H1 (cell line): Measurements from ENCODE around the gene ALDH7A1. TPM values are rescaled to one million over a fixed set of nuclear protein-coding genes. Genes with fewer than 3 reads are reported as not detected.

ENCODE experiments used
- CTCF ChIA-PET: fragments of 300-600 bp; sonication (Branson Sonifier 250); formaldehyde crosslinking; loops from one replicate; lab custom pipeline; 2021; ENCODE audit not compliant: partially characterized antibody; lab: Charles Lee
- POLR2A ChIA-PET: fragments of 300-600 bp; sonication (Branson Sonifier 250); formaldehyde crosslinking; loops from one replicate; lab custom pipeline; 2021; ENCODE audit warnings: inconsistent platforms; ENCODE audit not compliant: partially characterized antibody; lab: Charles Lee
- DNase-seq, 2 experiments: peaks; one replicate each; pipeline versions ENCODE4 v3.0.0 to v3.0.0-alpha.2; 2010 to 2022; ENCODE audit warnings: low spot score in 2 of 2, low read depth in 1 of 2, mixed read lengths in 1 of 2
- FAIRE-seq: peaks from 2 replicates; lab custom pipeline; 2011; peaks lifted over from hg19 to GRCh38; lab: Jason Lieb, UNC
- H2AFZ ChIP-seq: 2 replicates; pipeline ENCODE4 v1.8.1; 2012; ENCODE audit warnings: low read length, inconsistent platforms
- H2AK5ac ChIP-seq: 2 replicates; pipeline ENCODE4 v1.6.1; 2013; ENCODE audit warnings: low read depth, low read length
- H2BK120ac ChIP-seq: replicated peaks from 2 replicates; pipeline ENCODE3; 2013; ENCODE audit warnings: low read depth, low read length, inconsistent platforms
- H2BK12ac ChIP-seq: 2 replicates; pipeline ENCODE4 v1.6.1; 2013; ENCODE audit warnings: low read depth, low read length
- H2BK15ac ChIP-seq: 2 replicates; pipeline ENCODE4 v1.6.1; 2013; ENCODE audit warnings: low read length
- H2BK20ac ChIP-seq: 2 replicates; pipeline ENCODE4 v1.6.1; 2013; ENCODE audit warnings: low read length
- H2BK5ac ChIP-seq: 2 replicates; pipeline ENCODE4 v1.6.1; 2013; ENCODE audit warnings: low read depth, low read length
- H3K14ac ChIP-seq: 2 replicates; pipeline ENCODE4 v1.6.1; 2013; ENCODE audit warnings: inconsistent platforms; ENCODE audit not compliant: insufficient read length
- H3K18ac ChIP-seq: 2 replicates; pipeline ENCODE4 v1.6.1; 2013; ENCODE audit warnings: low read length; ENCODE audit errors: extremely low read depth
- H3K23ac ChIP-seq: 2 replicates; pipeline ENCODE4 v1.6.1; 2013; ENCODE audit warnings: inconsistent platforms; ENCODE audit not compliant: insufficient read length
- H3K23me2 ChIP-seq: 2 replicates; pipeline ENCODE4 v1.6.1; 2013; ENCODE audit warnings: low read depth, low read length
- H3K27ac ChIP-seq: 2 replicates; pipeline ENCODE4 v1.6.1; 2011; ENCODE audit warnings: low read depth, low read length, inconsistent platforms
- H3K27me3 ChIP-seq, 4 experiments: replicated peaks in 1 of 4; 1 replicate in 1 of 4; 2 replicates in 3 of 4; pipeline versions ENCODE4 v1.6.1 to v1.8.1; 2011 to 2013; ENCODE audit warnings: low read length in 3 of 4, mild to moderate bottlenecking in 3 of 4, inconsistent platforms in 2 of 4, mixed read lengths in 2 of 4, moderate library complexity in 1 of 4; ENCODE audit not compliant: control insufficient read depth in 3 of 4, insufficient read depth in 3 of 4; ENCODE audit errors: extremely low read depth in 1 of 4
- H3K36me3 ChIP-seq, 4 experiments: 2 replicates each; pipeline versions ENCODE4 v1.6.1 to v1.8.1; 2011 to 2013; ENCODE audit warnings: mild to moderate bottlenecking in 4 of 4, low read length in 3 of 4, moderate library complexity in 2 of 4, control low read depth in 1 of 4, inconsistent platforms in 1 of 4; ENCODE audit not compliant: insufficient read depth in 4 of 4, control insufficient read depth in 2 of 4
- H3K4ac ChIP-seq: replicated peaks from 2 replicates; pipeline ENCODE3; 2013; ENCODE audit warnings: low read length, low read depth, mixed read lengths, inconsistent platforms; ENCODE audit not compliant: insufficient read length
- H3K4me1 ChIP-seq, 4 experiments: replicated peaks in 1 of 4; 1 replicate in 1 of 4; 2 replicates in 3 of 4; pipeline versions ENCODE4 v1.6.1 to v1.8.1; 2011 to 2013; ENCODE audit warnings: low read length in 3 of 4, inconsistent platforms in 2 of 4, mixed read lengths in 1 of 4; ENCODE audit not compliant: insufficient read depth in 4 of 4, control insufficient read depth in 3 of 4
- H3K4me2 ChIP-seq, 2 experiments: 2 replicates each; pipeline versions ENCODE4 v1.6.1 to v1.8.1; 2011 to 2013; ENCODE audit warnings: low read depth in 2 of 2, low read length in 2 of 2, control low read depth in 1 of 2, inconsistent platforms in 1 of 2, mild to moderate bottlenecking in 1 of 2; ENCODE audit not compliant: insufficient read depth in 1 of 2
- H3K4me3 ChIP-seq, 4 experiments: fragments of 200-600, 300-600 bp in 1 of 4; sonication (generic), shearing (Covaris generic), sonication (Bioruptor Twin) in 1 of 4; 2 replicates each; pipeline versions ENCODE4 v1.5.1 to v1.8.1; 2011 to 2016; ENCODE audit warnings: low read length in 4 of 4, low read depth in 3 of 4, control low read depth in 2 of 4, inconsistent platforms in 2 of 4, mild to moderate bottlenecking in 2 of 4, mixed read lengths in 1 of 4, moderate library complexity in 1 of 4; ENCODE audit not compliant: insufficient read depth in 2 of 4; ENCODE audit errors: extremely low read depth in 1 of 4
- H3K56ac ChIP-seq: replicated peaks from 2 replicates; pipeline ENCODE3; 2013; ENCODE audit warnings: low read depth, mild to moderate bottlenecking, mixed read lengths, low read length, inconsistent platforms; ENCODE audit not compliant: insufficient read length
- H3K79me1 ChIP-seq: 2 replicates; pipeline ENCODE4 v1.6.1; 2013; ENCODE audit warnings: low read depth, low read length, control low read depth
- H3K79me2 ChIP-seq, 2 experiments: 2 replicates each; pipeline versions ENCODE4 v1.6.1 to v1.8.1; 2012 to 2013; ENCODE audit warnings: low read length in 2 of 2, mild to moderate bottlenecking in 2 of 2, inconsistent platforms in 1 of 2; ENCODE audit not compliant: insufficient read depth in 2 of 2, control insufficient read depth in 1 of 2
- H3K9ac ChIP-seq, 4 experiments: replicated peaks in 1 of 4; 1 replicate in 1 of 4; 2 replicates in 3 of 4; pipeline versions ENCODE4 v1.6.1 to v1.8.1; 2011 to 2013; ENCODE audit warnings: low read depth in 3 of 4, low read length in 3 of 4, control low read depth in 2 of 4, mild to moderate bottlenecking in 2 of 4, moderate library complexity in 2 of 4, inconsistent platforms in 1 of 4; ENCODE audit errors: extremely low read depth in 1 of 4
- H3K9me3 ChIP-seq, 2 experiments: 2 replicates each; pipeline versions ENCODE4 v1.6.1 to v1.8.1; 2012 to 2013; ENCODE audit warnings: mild to moderate bottlenecking in 2 of 2, moderate library complexity in 2 of 2, control low read depth in 1 of 2, inconsistent platforms in 1 of 2, low read depth in 1 of 2, low read length in 1 of 2, mixed read lengths in 1 of 2; ENCODE audit not compliant: insufficient read depth in 2 of 2
- H4K20me1 ChIP-seq, 2 experiments: replicated peaks in 1 of 2; 2 replicates each; pipeline versions ENCODE3 to v1.8.1; 2011 to 2013; ENCODE audit warnings: inconsistent platforms in 2 of 2, low read length in 2 of 2, mild to moderate bottlenecking in 1 of 2; ENCODE audit not compliant: insufficient read depth in 2 of 2, control insufficient read depth in 1 of 2
- H4K5ac ChIP-seq: 2 replicates; pipeline ENCODE4 v1.6.1; 2013; ENCODE audit warnings: low read length, low read depth, mixed read lengths, inconsistent platforms; ENCODE audit not compliant: insufficient read length
- H4K8ac ChIP-seq: 2 replicates; pipeline ENCODE4 v1.8.0; 2013; ENCODE audit warnings: mild to moderate bottlenecking, moderate library complexity, low read length, inconsistent platforms; ENCODE audit not compliant: insufficient read depth; ENCODE audit errors: extremely low read depth
- H4K91ac ChIP-seq: replicated peaks from 2 replicates; pipeline ENCODE3; 2013; ENCODE audit warnings: low read length, mixed read lengths, inconsistent platforms; ENCODE audit not compliant: insufficient read length
- CBX5 ChIP-seq: fragments of 300-800, 300-1000 bp; sonication (generic); IDR thresholded peaks from 2 replicates; pipeline ENCODE4 v1.7.1; 2016; ENCODE audit warnings: antibody characterized with exemption, low read length, low read depth
- CEBPB ChIP-seq: IDR thresholded peaks from 2 replicates; pipeline ENCODE4 v1.6.1; 2012; ENCODE audit warnings: low read depth, low read length
- EZH2 ChIP-seq: fragments of 200-600 bp; sonication (generic); IDR thresholded peaks from 2 replicates; pipeline ENCODE4 v1.7.1; 2012; ENCODE audit warnings: low read depth, mild to moderate bottlenecking, moderate library complexity, low read length, inconsistent platforms; ENCODE audit not compliant: severe bottlenecking
- JUN ChIP-seq: IDR thresholded peaks from 2 replicates; pipeline ENCODE4 v1.6.1; 2011; ENCODE audit warnings: low read depth, mild to moderate bottlenecking, improper control_type of control experiment, low read length
- NRF1 ChIP-seq: IDR thresholded peaks from 2 replicates; pipeline ENCODE4 v1.6.1; 2011; ENCODE audit warnings: mild to moderate bottlenecking, low read depth, low read length, improper control_type of control experiment
- RFX5 ChIP-seq: IDR thresholded peaks from 2 replicates; pipeline ENCODE4 v1.6.1; 2011; ENCODE audit warnings: low read depth, low read length, improper control_type of control experiment, borderline replicate concordance
- RNF2 ChIP-seq: fragments of 200-900, 300-1000 bp; sonication (generic); IDR thresholded peaks from 2 replicates; pipeline ENCODE4 v1.7.1; 2016; ENCODE audit warnings: borderline replicate concordance, low read depth, mild to moderate bottlenecking, antibody characterized with exemption, low read length; ENCODE audit not compliant: poor library complexity, severe bottlenecking; ENCODE audit errors: missing control alignments
- YY1 ChIP-seq: IDR thresholded peaks from 2 replicates; pipeline ENCODE4 v1.6.1; 2011; ENCODE audit warnings: low read depth, mild to moderate bottlenecking, low read length
- WGBS, 2 experiments: shearing (Covaris generic) in 1 of 2; methylation state at CpG; one replicate each; pipeline versions ENCODE4 v1.1.6 to v1.1.7; 2013 to 2015; ENCODE audit warnings: low lambda C conversion rate in 2 of 2, mixed read lengths in 2 of 2, inconsistent platforms in 1 of 2, low coverage in 1 of 2, missing lambda C conversion rate in 1 of 2; ENCODE audit not compliant: insufficient replicate concordance in 2 of 2, insufficient coverage in 1 of 2, insufficient read length in 1 of 2; ENCODE audit errors: extremely low coverage in 1 of 2, missing lambda C conversion rate in 1 of 2; 5-methylcytosine and 5-hydroxymethylcytosine counted together
- polyA plus RNA-seq, 7 experiments: library from polyadenylated mRNA; depleted of rRNA in 3 of 7; stranded (reverse) in 5 of 7; unstranded in 2 of 7; fragments of >200 nt in 5 of 7; fragments of 200-250 nt in 2 of 7; gene quantifications; 1 replicate in 5 of 7; 2 replicates in 1 of 7; 4 replicates in 1 of 7; pipeline versions ENCODE4 v1.2.1 to v1.2.3, GENCODE V29; 2011 to 2013; ENCODE audit warnings: missing spikeins in 2 of 7, mixed read lengths in 2 of 7
- total RNA-seq: library from RNA; stranded (reverse); fragmentation: NEBNext Ultra II Directional; extraction: Animal tissue kit (Norgen Biotek cat#: 25700); gene quantifications from 2 replicates; pipeline ENCODE4 v1.2.1, GENCODE V29; 2021
- TF ChIP-seq, protein P1 (sequence below): IDR thresholded peaks from 2 replicates; pipeline ENCODE4 v1.6.1; 2011; ENCODE audit warnings: low read length, improper control_type of control experiment

ALDH7A1 gene
- total and polyA plus RNA-seq, 2 of the 8 experiments (the other 6 are each of a cell fraction or from before 2014, with no cell fraction given) = 99.6 to 225 TPM

GRCh38 chr5:126600631-126601511 is 5.9 kb upstream of the ALDH7A1 start, which contains the start of gene PHAX:
Gene PHAX, plus strand, starts transcription at chr5:126600947. Its CDS starts 16 bp downstream, at chr5:126600963.
- Histone ChIP-seq H4K8ac (peak within 1 kb of the TSS; percentile 99), H4K91ac (peak within 1 kb of the TSS; percentile 93), H4K5ac (peak within 1 kb of the TSS; percentile 92), H3K4me3 (peak within 1 kb of the TSS; percentile 54 to 97 (median 89)), H2BK120ac (peak within 1 kb of the TSS; percentile 93), H2AK5ac (peak within 1 kb of the TSS; percentile 45; the same call in 1 of the 2 replicates), H3K27me3 (no peaks in the 10 kb centered on the region), H3K79me1 (peaks cover 6% of the 10 kb centered on the region), H3K9me3 (no peaks in the 10 kb centered on the region), H3K56ac (peak within 1 kb of the TSS; percentile 88), H3K9ac (peak within 1 kb of the TSS; percentile 97), H3K23ac (no peak within 1 kb of the TSS), H2BK20ac (peak within 1 kb of the TSS; percentile 68; the same call in 1 of the 2 replicates), H3K4me2 (peak within 1 kb of the TSS; percentile 58 to 79), H2AFZ (peak within 1 kb of the TSS; percentile 78), H3K4ac (peak within 1 kb of the TSS; percentile 94), H3K36me3 (peaks cover 8 to 24% (median 16%) of the 10 kb centered on the region in 4 experiments; a peak in 6 of 8 replicates), H3K27ac (peak within 1 kb of the TSS; percentile 94), H3K23me2 (peaks cover 8% of the 10 kb centered on the region), H2BK5ac (peak within 1 kb of the TSS; percentile 98), H2BK15ac (no peak within 1 kb of the TSS), H4K20me1 (peaks cover 0 to 9% of the 10 kb centered on the region in 2 experiments), H3K14ac (no peak within 1 kb of the TSS), H3K4me1 (peaks cover 2 to 8% (median 6%) of the 10 kb centered on the region in 4 experiments; a peak in 6 of 7 replicates), H3K18ac (peak within 1 kb of the TSS; percentile 99), H3K79me2 (peaks cover 27 to 47% of the 10 kb centered on the region in 2 experiments), H2BK12ac (peak within 1 kb of the TSS; percentile 76; the same call in 1 of the 2 replicates)
- WGBS, 2 experiments = 2% methylated on average over 63 of the region's 79 CpGs; no CpG with 5 or more reads in 1 of the 2 experiments
- FAIRE-seq (no peak), DNase-seq (peak in 1 of 2 experiments; percentile 87)
- POLR2A ChIA-PET = interaction anchor here (0.6 to 3.8 kb wide), 12 partner anchors 9 to 177 kb away, joined by 3 to 21 read pairs (median 4); partner anchors contain the start of genes GRAMD2B and LMNB1
- CTCF ChIA-PET = interaction anchor here (0.6 to 2.5 kb wide), 19 partner anchors 9 to 509 kb away, joined by 3 to 13 read pairs (median 3); no protein-coding TSS in a partner anchor
- TF ChIP-seq CBX5 = no peak
- TF ChIP-seq JUN = no peak
- no peak for TF ChIP-seq RFX5
- TF ChIP-seq, protein P1, sequence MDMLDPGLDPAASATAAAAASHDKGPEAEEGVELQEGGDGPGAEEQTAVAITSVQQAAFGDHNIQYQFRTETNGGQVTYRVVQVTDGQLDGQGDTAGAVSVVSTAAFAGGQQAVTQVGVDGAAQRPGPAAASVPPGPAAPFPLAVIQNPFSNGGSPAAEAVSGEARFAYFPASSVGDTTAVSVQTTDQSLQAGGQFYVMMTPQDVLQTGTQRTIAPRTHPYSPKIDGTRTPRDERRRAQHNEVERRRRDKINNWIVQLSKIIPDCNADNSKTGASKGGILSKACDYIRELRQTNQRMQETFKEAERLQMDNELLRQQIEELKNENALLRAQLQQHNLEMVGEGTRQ = no peak
- TF ChIP-seq NRF1 = no peak
- no peak for TF ChIP-seq CEBPB
- TF ChIP-seq EZH2 = no peak
- TF ChIP-seq RNF2 = no peak
- peak; percentile 92 for TF ChIP-seq YY1
